HG03095 (cell line): Measurements from ENCODE around the gene GAS7.

ENCODE experiments used
- ATAC-seq: cut with Tn5 transposase; IDR thresholded peaks from one replicate; pipeline ENCODE4 v1.9.1; 2021; ENCODE audit warnings: moderate library complexity; ENCODE audit not compliant: unreplicated experiment

The GAS7 gene

DNA sequence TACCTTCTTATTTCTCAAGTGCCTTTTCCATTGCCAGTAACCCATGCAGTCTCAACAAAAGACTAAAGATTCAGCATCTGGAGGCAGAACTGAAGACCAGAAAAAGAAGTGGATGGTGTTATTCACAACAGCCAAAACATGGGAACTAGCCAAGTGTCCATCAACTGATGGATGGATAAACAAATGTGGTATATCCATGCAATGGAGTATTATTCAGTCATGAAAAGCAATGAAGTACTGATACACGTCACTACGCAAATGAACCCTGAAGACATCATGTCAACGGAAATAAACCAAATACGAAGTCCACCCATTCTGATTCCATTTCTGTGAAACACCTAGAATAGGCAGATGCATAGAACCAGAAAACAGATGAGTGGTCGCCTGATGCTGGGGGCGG is 25.6 kb downstream of the GAS7 start:
- no peak for ATAC-seq

- no peak for ATAC-seq
These were observed 26.1 kb downstream of the GAS7 start for GRCh38 chr17:10172241-10172741.

DNA sequence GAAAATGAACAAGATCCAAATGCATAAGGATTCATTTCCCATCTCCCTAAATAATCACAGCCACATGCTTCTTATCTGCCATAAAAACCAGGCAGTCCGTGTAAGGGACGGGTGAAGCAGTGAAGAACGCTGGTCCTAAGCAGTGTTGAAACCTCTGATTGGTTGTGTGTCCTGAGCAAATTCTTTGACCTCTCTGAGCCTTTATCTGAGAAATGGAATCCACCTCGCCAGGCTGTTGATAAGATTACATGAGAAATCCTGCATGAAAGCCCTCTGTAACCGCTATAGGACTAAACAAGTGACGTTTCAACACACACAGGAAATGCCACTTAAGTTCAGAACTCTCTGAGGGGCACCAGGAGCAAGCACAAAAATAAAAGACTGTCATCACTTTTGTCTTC is 26.8 kb downstream of the GAS7 start:
- ATAC-seq = no peak

GRCh38 chr17:10171122-10171571 is 27.3 kb downstream of the GAS7 start:
- ATAC-seq = no peak

DNA sequence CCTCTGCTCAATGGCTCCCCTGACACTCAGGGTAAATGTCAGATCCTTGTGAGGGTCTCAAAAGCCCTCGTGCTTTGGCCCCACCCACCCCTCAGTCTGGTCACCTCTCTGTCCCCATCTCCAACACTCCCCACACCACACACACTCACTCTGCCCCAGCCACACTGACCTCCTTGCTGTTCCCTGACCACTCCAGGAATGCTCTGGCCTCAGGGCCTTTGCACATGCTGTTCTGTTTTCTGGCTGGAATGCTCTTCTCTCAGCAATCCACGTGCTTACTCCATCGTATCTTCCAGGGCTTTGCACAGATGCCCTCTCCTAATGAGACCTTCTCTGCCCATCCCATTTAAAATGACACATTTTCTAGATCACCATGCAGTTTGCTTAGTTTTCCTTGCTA is 28.2 kb downstream of the GAS7 start:
- ATAC-seq = no peak

DNA sequence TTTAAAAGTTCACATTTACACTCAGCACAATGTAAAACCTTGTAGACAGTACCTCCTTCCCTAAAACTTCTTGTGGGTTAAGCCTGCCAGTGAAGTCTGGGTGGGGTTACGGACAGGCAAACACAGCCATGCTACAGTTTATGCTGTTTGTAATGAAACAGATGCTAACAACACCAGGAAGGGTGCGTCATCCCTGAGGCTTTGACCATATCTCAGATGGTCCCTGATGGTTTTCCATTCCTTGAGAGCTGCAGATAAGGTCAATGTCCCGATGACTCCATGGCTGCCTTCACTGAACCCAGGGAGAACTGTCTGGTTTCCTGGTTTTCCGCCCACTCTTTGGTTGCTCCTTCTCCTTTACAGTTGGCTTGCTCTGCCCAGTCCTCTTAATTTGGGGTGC is 29.1 kb downstream of the GAS7 start:
- ATAC-seq = no peak

DNA sequence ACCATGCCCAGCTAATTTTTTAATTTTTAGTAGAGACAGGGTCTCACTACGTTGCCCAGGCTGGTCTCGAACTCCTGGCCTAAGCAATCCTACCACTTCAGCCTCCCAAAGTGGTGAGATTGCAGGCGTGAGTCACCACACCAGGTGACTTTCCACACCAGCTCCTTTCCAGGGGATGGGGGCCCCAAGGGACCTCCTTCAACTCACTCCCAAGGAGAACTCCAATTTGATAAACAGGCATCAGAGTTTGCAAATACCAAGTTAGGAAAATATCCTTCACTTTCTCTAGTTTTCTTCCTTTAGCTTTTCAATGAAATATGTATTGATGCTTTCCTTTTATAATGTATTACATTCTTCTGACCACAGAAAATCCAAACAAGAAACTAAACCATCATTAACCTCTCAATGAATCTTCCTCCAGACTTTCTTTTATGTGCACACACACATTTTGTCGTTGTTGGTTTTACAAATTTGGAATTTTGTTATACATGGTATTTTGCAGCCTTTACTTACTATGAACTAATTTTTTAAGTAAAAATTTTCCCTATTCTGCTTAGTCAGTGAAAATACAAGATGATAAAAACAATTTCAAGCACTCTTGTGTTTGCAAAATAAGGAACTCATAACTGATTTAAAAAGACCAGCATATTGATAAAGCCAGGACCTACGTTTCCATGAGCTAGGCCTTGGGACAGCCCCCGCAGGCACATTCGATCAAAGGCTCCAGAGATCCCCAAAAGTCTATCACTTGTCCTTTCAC is 32.0 kb downstream of the GAS7 start:
- no peak for ATAC-seq

- peak; percentile 67 for ATAC-seq
These were observed 36.3 kb downstream of the GAS7 start for GRCh38 chr17:10162096-10162495.

- ATAC-seq = no peak
These were observed 37.0 kb downstream of the GAS7 start for GRCh38 chr17:10161386-10161785.

- ATAC-seq = peak; percentile 62
These were observed 41.3 kb downstream of the GAS7 start for GRCh38 chr17:10156948-10157607.

- ATAC-seq = no peak
These were observed 41.8 kb downstream of the GAS7 start for GRCh38 chr17:10156599-10156947.

GRCh38 chr17:10156077-10156435 is 42.4 kb downstream of the GAS7 start:
- no peak for ATAC-seq

GRCh38 chr17:10155371-10156076 is 42.9 kb downstream of the GAS7 start:
- no peak for ATAC-seq

- ATAC-seq = no peak
These were observed 46.5 kb downstream of the GAS7 start for GRCh38 chr17:10151667-10152496.

- peak; percentile 52 for ATAC-seq
These were observed 48.6 kb downstream of the GAS7 start for GRCh38 chr17:10149573-10150399.

GRCh38 chr17:10147761-10148415 is 50.5 kb downstream of the GAS7 start:
- no peak for ATAC-seq

GRCh38 chr17:10147040-10147439 is 51.4 kb downstream of the GAS7 start:
- no peak for ATAC-seq

DNA sequence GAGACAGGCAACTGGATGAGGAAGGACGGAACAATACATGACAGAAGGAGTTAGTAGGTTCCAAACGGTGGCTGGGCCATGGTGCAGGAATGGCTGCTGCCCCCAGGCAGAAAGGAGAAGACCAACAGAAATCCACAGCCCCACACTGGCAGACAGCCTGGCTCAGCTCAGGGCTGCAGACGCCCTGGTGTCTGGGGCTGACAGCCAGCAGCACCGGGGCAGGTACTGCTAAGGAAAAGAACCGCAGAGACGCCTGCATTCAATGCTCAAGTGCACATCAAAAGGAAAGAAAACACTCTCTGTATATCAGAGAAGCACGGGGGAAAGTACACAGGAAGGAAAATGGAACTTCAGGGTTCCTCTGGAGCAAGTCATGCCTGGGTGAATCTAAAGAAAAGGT is 53.4 kb downstream of the GAS7 start:
- no peak for ATAC-seq

GRCh38 chr17:10144456-10144855 is 54.0 kb downstream of the GAS7 start:
- ATAC-seq = no peak

- no peak for ATAC-seq
These were observed 57.0 kb downstream of the GAS7 start for GRCh38 chr17:10141436-10141835.
